ENCODE data around the gene MEIOB.

The MEIOB gene

DNA sequence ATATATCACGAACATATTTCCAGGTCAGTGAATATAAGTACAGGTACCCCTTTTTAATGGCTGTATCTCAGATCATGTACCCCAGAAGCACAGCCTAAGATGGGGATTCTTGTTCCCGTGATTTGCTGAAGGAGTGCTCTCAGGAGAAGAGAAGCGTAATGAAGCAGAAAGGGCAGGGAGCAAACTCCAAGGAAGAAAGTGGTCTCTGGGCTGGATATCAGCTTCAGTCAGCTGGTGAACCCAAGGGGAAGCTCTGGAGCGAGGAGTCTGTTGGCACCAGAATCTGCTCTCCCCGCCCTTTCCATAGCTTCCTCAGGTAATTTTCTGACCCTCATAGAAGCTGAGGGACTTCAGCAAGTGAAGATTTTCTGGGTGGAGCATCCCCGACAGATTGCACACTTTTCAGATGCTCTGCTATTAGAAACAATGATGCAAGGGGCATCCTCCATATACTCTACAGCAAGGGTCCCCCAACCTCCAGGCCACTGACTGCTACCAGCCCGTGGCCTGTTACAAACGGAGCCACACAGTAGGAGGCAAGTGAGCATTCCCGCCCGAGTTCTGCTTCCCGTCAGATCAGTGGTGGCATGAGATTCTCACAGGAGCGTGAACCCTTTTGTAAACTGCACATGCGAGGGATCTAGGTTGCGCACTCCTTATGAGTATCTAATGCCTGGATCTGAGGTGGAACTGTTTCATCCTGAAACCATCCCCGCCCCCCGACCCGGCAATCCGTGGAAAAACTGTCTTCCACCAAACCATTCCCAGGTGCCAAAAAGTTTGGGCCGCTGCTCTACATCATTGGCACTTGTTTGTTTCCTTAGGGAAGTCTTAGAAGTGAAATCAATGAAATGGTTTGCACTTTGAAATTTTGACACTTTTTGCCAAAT, 40.5 kb downstream of the MEIOB start:
- Histone ChIP-seq H3K27ac (ENCODE audit: insufficient read depth, low read depth, low read length, poor library complexity, severe bottlenecking) (no peak overlapping the region), H3K4me1 (ENCODE audit: control insufficient read depth, insufficient read depth, low read length) (peaks cover 6% of the 10 kb centered on the region)
- WGBS, 2 experiments: 89 to 92% methylated on average over 19 of the region's 19 CpGs

DNA sequence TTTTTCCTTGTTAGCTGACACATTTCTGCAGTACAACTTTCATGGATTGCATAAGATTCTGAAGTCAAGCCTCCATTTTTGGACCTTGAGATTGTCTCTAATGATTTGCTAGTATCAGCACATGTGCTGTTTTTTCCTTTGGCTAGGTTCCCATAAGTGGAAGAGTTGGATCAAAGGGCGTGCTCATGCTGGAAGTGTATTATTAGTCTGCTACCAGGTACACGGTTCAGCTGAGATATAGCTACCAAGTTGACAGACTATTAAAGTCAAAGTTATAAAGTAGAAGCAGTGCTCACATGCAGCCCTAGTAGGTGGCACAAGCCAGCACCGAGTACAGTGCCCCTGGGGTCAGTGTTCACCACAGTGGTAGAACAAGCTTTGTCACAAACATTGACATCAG, 41.8 kb downstream of the MEIOB start:
- 88 to 96% methylated on average over 3 of the region's 3 CpGs for WGBS, 2 experiments
- H3K27ac ChIP-seq (ENCODE audit: insufficient read depth, low read depth, low read length, poor library complexity, severe bottlenecking): no peak overlapping the region
- H3K9me3 ChIP-seq (ENCODE audit: control insufficient read depth, low read length): no peaks in the 10 kb centered on the region
- H3K4me1 ChIP-seq (ENCODE audit: control insufficient read depth, insufficient read depth, low read length): peaks cover 12% of the 10 kb centered on the region
- no peak overlapping the region for H3K4me3 ChIP-seq (ENCODE audit: insufficient read depth, low read depth, low read length)
- H3K27me3 ChIP-seq (ENCODE audit: control insufficient read depth, insufficient read depth, low read length, poor library complexity, severe bottlenecking): peaks cover 6% of the 10 kb centered on the region
- H3K36me3 ChIP-seq (ENCODE audit: control insufficient read depth, insufficient read depth, low read length): no peaks in the 10 kb centered on the region

More for the DNA sequence above, 40.5 kb downstream of the MEIOB start:
- Histone ChIP-seq H3K4me3 (ENCODE audit: insufficient read depth, low read depth, low read length) (no peak overlapping the region), H3K9me3 (ENCODE audit: control insufficient read depth, low read length) (no peaks in the 10 kb centered on the region), H3K36me3 (ENCODE audit: control insufficient read depth, insufficient read depth, low read length) (no peaks in the 10 kb centered on the region), H3K27me3 (ENCODE audit: control insufficient read depth, insufficient read depth, low read length, poor library complexity, severe bottlenecking) (no peaks in the 10 kb centered on the region)

DNA sequence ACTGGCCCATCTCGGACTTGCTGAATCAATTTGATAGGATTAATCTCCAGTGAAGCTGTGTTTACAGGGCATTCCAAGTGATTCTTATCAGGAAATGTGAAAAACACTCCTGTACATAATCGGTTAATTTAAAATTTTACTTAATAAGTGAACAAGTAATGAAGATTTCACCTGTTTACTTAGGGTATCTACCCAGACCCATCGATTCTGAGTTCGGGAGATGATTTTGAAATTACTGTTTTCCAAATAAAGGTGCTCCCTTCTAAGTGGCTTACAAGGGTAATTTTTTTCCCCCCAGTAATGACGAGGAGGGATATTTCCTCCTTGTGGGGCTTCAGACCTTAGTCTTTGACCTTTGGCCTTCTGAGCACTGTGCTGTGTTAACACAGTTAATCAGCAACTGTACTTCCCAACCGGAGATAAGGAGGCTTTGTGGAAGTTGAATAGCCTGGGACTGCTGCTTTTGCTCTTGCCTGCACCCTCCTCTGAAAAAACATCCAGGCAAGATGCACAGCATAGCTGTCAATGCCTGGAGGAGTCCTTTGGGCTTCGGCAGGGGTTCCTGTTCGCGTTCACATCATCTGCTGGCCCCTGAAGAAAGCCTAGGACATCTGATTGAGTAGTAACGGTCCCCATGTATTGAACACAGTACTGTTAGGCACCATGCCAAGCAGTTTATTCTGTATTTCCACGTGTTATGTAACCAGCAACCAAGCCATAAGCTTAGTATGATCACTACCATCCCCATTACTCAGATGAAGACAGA, 43.1 kb downstream of the MEIOB start:
- no peaks in the 10 kb centered on the region for H3K9me3 ChIP-seq (ENCODE audit: control insufficient read depth, low read length)
- 92 to 94% methylated on average over 10 to 11 of the region's 11 CpGs for WGBS, 2 experiments

DNA sequence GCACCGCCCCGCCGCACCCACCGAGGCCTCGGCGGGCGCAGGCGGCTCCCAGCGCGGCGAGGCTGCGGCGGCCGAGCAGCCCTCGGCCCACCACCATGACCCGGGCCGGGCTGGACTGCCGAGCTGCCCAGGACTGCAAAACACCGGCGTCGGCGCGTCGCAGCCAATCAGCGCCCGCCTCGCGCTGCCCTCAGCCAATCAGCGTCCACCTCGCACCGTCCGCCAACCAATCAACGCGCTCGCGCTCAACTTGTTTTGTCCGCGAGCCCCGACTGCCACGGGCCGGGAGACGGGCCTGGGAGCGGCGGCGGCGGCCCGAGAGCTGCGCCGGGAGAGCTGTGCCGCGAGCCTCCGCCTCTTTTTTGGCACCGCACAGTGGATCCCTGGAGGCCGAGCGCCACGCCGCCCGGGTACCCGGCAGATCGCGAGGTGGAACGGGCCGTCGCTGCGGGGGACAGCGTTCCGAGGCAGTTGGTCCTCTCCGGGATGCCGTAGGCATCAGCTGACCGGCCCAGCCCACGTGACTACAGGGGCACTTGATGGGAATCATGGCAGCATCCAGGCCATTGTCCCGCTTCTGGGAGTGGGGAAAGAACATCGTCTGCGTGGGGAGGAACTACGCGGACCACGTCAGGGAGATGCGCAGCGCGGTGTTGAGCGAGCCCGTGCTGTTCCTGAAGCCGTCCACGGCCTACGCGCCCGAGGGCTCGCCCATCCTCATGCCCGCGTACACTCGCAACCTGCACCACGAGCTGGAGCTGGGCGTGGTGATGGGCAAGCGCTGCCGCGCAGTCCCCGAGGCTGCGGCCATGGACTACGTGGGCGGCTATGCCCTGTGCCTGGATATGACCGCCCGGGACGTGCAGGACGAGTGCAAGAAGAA, 45.0 kb downstream of the MEIOB start, which contains the start of the genes FAHD1 and HAGH:
Gene FAHD1, plus strand, starts transcription at position 516 of the 883 bp plus-strand sequence. Its CDS starts 33 bp downstream, at position 549.
Gene HAGH, minus strand, starts transcription at position 135 of the 883 bp plus-strand sequence. Its CDS starts 38 bp downstream, at position 97.
- H3K27me3 ChIP-seq (ENCODE audit: control insufficient read depth, insufficient read depth, low read length, poor library complexity, severe bottlenecking): peaks cover 6% of the 10 kb centered on the region
- no peaks in the 10 kb centered on the region for H3K36me3 ChIP-seq (ENCODE audit: control insufficient read depth, insufficient read depth, low read length)
- peak within 1 kb of the TSS; percentile 67 for H3K27ac ChIP-seq (ENCODE audit: insufficient read depth, low read depth, low read length, poor library complexity, severe bottlenecking)
- WGBS, 2 experiments: 0% methylated on average over 104 of the region's 104 CpGs
- peaks cover 13% of the 10 kb centered on the region for H3K4me1 ChIP-seq (ENCODE audit: control insufficient read depth, insufficient read depth, low read length)
- no peaks in the 10 kb centered on the region for H3K9me3 ChIP-seq (ENCODE audit: control insufficient read depth, low read length)
- H3K4me3 ChIP-seq (ENCODE audit: insufficient read depth, low read depth, low read length): peak within 1 kb of the TSS; percentile 91

More for the DNA sequence above, 43.1 kb downstream of the MEIOB start:
- Histone ChIP-seq H3K27ac (ENCODE audit: insufficient read depth, low read depth, low read length, poor library complexity, severe bottlenecking) (no peak overlapping the region), H3K27me3 (ENCODE audit: control insufficient read depth, insufficient read depth, low read length, poor library complexity, severe bottlenecking) (peaks cover 6% of the 10 kb centered on the region), H3K4me3 (ENCODE audit: insufficient read depth, low read depth, low read length) (peak overlapping the region; percentile 6), H3K4me1 (ENCODE audit: control insufficient read depth, insufficient read depth, low read length) (peaks cover 13% of the 10 kb centered on the region), H3K36me3 (ENCODE audit: control insufficient read depth, insufficient read depth, low read length) (no peaks in the 10 kb centered on the region)

DNA sequence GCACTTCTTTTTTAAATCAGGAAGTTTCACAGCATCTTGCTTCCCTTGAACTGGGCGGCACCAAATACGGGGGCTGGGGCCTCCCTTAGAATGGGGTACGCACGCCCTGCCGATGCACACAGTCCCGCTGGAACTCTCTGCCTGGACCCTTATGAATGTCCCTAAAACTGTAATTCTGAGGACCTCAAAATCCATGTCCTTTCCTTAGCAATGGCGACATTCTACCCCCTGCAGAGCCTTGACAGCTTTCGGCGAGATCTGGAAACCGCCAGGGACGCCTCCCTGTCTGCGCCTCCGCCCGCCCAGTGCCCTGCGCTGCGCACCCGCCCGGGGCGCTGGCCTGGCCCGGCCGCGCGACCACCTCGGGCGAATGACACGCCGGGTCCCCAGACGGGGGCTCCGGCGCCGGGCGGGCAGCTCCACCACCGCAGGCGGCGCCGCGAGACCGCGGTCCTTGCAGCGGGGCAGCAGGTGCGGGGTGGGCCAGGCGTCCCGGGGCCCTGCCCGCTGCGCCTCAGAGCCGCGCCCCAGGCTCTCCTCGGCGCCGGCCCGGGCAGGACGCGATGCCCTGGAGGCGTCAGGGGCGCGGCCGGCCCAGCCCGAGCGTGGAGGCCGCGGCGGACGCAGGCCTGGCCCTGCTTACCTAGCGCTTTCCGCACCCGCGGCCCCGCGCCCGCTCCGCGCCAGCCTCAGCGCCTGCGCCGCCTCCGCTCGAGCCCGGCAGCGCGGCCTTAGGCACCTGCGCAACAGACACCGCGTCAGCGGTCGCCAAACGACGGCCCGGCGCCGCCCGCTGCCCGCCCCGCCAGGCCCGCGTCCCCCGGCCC, 45.9 kb downstream of the MEIOB start:
- peak overlapping the region; percentile 91 for H3K4me3 ChIP-seq (ENCODE audit: insufficient read depth, low read depth, low read length)
- H3K9me3 ChIP-seq (ENCODE audit: control insufficient read depth, low read length): no peaks in the 10 kb centered on the region
- H3K27me3 ChIP-seq (ENCODE audit: control insufficient read depth, insufficient read depth, low read length, poor library complexity, severe bottlenecking): peaks cover 6% of the 10 kb centered on the region
- H3K27ac ChIP-seq (ENCODE audit: insufficient read depth, low read depth, low read length, poor library complexity, severe bottlenecking): no peak overlapping the region
- no peaks in the 10 kb centered on the region for H3K36me3 ChIP-seq (ENCODE audit: control insufficient read depth, insufficient read depth, low read length)
- 4 to 5% methylated on average over 96 of the region's 96 CpGs for WGBS, 2 experiments
- peaks cover 13% of the 10 kb centered on the region for H3K4me1 ChIP-seq (ENCODE audit: control insufficient read depth, insufficient read depth, low read length)

DNA sequence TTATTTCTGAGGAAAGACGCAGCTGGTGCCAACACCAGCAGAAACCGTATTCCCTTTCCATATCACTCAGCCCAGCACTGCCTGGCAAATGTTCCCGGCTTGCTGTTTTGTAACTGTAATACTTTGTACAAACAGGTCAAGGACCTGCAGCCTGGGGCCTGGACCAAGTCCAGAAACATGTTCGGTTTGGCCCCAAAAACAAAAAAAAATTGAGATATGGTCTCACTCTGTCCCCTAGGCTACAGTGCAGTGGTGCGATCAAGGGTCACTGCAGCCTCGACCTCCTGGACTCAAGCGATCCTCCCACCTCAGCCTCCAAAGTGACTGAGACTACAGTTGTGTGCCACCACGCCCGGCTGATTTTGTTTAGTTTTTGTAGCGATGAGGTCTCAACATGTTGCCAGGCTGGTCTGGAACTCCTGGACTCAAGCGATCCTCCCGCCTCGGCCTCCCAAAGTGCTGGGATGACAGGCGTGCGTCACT, 46.5 kb downstream of the MEIOB start:
- Histone ChIP-seq H3K9me3 (ENCODE audit: control insufficient read depth, low read length) (no peaks in the 10 kb centered on the region), H3K4me3 (ENCODE audit: insufficient read depth, low read depth, low read length) (peak overlapping the region; percentile 91), H3K27me3 (ENCODE audit: control insufficient read depth, insufficient read depth, low read length, poor library complexity, severe bottlenecking) (peaks cover 6% of the 10 kb centered on the region), H3K4me1 (ENCODE audit: control insufficient read depth, insufficient read depth, low read length) (peaks cover 13% of the 10 kb centered on the region), H3K27ac (ENCODE audit: insufficient read depth, low read depth, low read length, poor library complexity, severe bottlenecking) (no peak overlapping the region), H3K36me3 (ENCODE audit: control insufficient read depth, insufficient read depth, low read length) (no peaks in the 10 kb centered on the region)
- WGBS, 2 experiments: 91 to 92% methylated on average over 15 of the region's 15 CpGs

DNA sequence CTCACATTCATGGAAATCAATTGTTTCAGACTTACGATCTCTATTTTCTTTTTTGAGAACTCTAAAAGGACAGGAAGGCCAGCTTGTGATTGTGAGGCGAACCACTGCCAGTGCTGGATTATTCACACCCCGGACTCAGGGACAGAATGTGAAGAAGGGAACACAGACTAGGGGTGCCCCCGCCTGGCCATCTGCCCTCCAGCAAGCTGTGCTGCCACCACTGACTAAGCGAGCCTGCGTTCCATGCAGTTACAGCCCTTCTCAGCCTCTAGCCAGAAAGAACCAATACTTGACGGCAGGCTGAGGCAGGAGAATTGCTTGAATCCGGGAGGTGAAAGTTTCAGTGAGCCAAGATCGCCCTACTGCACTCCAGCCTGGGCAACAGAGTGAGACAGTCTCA, 48.1 kb downstream of the MEIOB start:
- no peak overlapping the region for H3K4me3 ChIP-seq (ENCODE audit: insufficient read depth, low read depth, low read length)
- H3K27ac ChIP-seq (ENCODE audit: insufficient read depth, low read depth, low read length, poor library complexity, severe bottlenecking): no peak overlapping the region
- no peaks in the 10 kb centered on the region for H3K9me3 ChIP-seq (ENCODE audit: control insufficient read depth, low read length)
- H3K36me3 ChIP-seq (ENCODE audit: control insufficient read depth, insufficient read depth, low read length): no peaks in the 10 kb centered on the region
- peaks cover 6% of the 10 kb centered on the region for H3K27me3 ChIP-seq (ENCODE audit: control insufficient read depth, insufficient read depth, low read length, poor library complexity, severe bottlenecking)
- WGBS, 2 experiments: 53 to 54% methylated on average over 9 of the region's 9 CpGs
- H3K4me1 ChIP-seq (ENCODE audit: control insufficient read depth, insufficient read depth, low read length): peaks cover 13% of the 10 kb centered on the region

DNA sequence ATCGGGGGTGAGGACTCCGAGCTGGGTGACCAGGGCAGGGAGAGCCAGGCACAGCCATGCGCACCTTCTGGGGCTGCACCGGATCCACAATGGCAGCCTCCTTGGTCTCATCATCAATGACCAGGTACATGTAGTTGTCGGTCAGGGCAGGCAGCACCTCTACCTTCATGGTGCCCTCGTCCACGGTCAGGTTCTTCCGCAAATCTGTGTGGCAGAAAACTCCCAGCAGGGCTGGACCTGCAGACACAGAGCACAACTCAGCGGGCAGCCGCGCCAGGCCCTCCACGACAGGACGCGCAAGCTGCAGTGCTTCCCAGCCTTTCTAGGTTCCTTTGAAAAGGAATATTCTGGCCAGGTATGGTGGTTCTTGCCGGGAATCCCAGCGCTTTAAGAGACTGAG, 49.2 kb downstream of the MEIOB start:
- no peak overlapping the region for H3K27ac ChIP-seq (ENCODE audit: insufficient read depth, low read depth, low read length, poor library complexity, severe bottlenecking)
- peaks cover 6% of the 10 kb centered on the region for H3K27me3 ChIP-seq (ENCODE audit: control insufficient read depth, insufficient read depth, low read length, poor library complexity, severe bottlenecking)
- 91% methylated on average over 16 of the region's 16 CpGs for WGBS, 2 experiments
- no peak overlapping the region for H3K4me3 ChIP-seq (ENCODE audit: insufficient read depth, low read depth, low read length)
- H3K36me3 ChIP-seq (ENCODE audit: control insufficient read depth, insufficient read depth, low read length): no peaks in the 10 kb centered on the region
- peaks cover 7% of the 10 kb centered on the region for H3K4me1 ChIP-seq (ENCODE audit: control insufficient read depth, insufficient read depth, low read length)
- no peaks in the 10 kb centered on the region for H3K9me3 ChIP-seq (ENCODE audit: control insufficient read depth, low read length)

Measured in ectodermal cell (in vitro differentiated cells).